Progenitor cell of endocrine pancreas (in vitro differentiated cells): ENCODE data around the gene IFITM2. TPM values are rescaled to one million over a fixed set of nuclear protein-coding genes. Genes with fewer than 3 reads are reported as not detected.

ENCODE experiments used
- DNase-seq: peaks from one replicate; pipeline ENCODE4 v3.0.0; 2021; ENCODE audit warnings: low spot score; ENCODE audit not compliant: unreplicated experiment
- H3K27ac Mint-ChIP-seq: 2 replicates; pipeline ENCODE4 v1.8.0; 2021; ENCODE audit warnings: mild to moderate bottlenecking, moderate library complexity, mixed read lengths
- H3K27me3 Mint-ChIP-seq: 2 replicates; pipeline ENCODE4 v1.8.0; 2021; ENCODE audit warnings: mixed read lengths
- H3K36me3 Mint-ChIP-seq: 2 replicates; pipeline ENCODE4 v1.8.0; 2022; ENCODE audit warnings: mixed read lengths; ENCODE audit not compliant: insufficient read depth
- H3K4me1 Mint-ChIP-seq: 2 replicates; pipeline ENCODE4 v1.8.0; 2021; ENCODE audit warnings: low read depth, mixed read lengths
- H3K4me3 Mint-ChIP-seq: 2 replicates; pipeline ENCODE4 v1.8.0; 2021; ENCODE audit warnings: low read depth, mild to moderate bottlenecking, moderate library complexity, mixed read lengths
- H3K9me3 Mint-ChIP-seq: 2 replicates; pipeline ENCODE4 v1.8.0; 2021; ENCODE audit warnings: low read depth, mixed read lengths
- total RNA-seq: library from RNA; stranded (reverse); gene quantifications from 2 replicates; pipeline ENCODE4 v1.2.1, GENCODE V29; 2021
- TF ChIP-seq, protein P1 (sequence below): fragments of 200-600 bp; sonication (generic); IDR thresholded peaks from one replicate; pipeline ENCODE4 v1.5.0; 2021; ENCODE audit warnings: antibody characterized with exemption, mild to moderate bottlenecking; ENCODE audit not compliant: unreplicated experiment

The IFITM2 gene
- total RNA-seq, 1 donor from 2014 or later = 33.2 TPM

DNA sequence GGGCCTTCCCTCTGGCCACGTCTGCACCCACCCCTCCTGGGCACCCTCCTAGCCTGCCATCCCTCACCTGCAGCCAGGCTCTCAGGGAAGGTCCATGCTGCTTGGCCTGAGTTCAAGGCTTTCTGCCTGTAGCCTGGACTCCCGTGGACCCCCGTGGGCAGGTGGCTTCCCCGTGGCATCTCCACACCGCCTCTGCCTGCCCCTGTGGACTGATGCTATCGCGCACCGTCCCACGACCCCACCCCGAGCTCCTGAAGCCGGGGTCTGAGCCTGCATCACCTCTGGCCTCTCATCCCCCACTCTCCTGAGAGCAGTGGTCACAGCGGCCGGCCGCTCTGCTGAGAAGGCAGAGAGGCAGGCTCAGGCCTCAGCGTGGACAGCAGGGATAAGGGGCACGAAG is 12.8 kb upstream of the IFITM2 start:
- no peak for DNase-seq
- H3K9me3 Mint-ChIP-seq = no peaks in the 10 kb centered on the region

DNA sequence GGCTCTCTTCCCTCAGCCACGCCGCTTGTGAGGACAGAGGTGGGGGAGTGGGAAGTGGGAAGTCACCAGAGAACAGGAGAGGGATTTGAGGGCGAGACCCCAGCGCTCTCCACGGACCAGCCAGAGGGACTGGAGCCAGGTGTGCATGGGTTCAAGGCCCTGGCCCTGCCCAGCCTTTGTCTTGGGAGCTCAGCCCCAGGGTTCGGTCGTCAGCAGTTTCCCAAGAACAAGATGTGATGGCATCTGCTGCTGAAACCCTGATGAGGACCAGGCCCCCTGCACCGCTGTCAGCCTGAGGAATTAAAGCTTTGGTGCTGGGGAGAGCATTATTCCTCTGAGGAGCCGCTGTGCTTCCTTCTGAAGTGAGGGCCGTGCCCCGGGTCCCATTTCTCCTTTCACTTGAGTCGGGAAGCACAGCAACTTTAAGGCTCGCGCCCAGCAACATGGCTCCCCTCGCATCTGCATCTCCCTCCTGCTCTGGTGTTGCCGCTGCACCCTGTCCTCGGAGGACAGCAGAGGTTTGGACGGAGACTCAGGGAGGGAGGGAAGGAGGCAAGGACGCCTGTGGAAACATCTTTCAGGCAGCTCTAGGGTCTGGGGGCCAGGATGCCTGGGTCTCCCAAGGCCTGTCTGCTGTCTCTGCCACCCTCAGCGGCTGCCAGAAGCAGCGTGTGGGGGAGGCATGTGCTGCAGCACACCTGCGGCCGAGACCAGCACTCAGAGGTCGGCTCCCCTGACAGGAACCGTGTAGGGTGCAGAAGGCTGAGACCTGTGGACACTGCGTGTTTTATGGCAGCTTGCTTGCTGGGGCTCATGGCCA is 12.1 kb upstream of the IFITM2 start:
- peaks cover 2% of the 10 kb centered on the region for H3K36me3 Mint-ChIP-seq
- TF ChIP-seq, protein P1, sequence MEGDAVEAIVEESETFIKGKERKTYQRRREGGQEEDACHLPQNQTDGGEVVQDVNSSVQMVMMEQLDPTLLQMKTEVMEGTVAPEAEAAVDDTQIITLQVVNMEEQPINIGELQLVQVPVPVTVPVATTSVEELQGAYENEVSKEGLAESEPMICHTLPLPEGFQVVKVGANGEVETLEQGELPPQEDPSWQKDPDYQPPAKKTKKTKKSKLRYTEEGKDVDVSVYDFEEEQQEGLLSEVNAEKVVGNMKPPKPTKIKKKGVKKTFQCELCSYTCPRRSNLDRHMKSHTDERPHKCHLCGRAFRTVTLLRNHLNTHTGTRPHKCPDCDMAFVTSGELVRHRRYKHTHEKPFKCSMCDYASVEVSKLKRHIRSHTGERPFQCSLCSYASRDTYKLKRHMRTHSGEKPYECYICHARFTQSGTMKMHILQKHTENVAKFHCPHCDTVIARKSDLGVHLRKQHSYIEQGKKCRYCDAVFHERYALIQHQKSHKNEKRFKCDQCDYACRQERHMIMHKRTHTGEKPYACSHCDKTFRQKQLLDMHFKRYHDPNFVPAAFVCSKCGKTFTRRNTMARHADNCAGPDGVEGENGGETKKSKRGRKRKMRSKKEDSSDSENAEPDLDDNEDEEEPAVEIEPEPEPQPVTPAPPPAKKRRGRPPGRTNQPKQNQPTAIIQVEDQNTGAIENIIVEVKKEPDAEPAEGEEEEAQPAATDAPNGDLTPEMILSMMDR = no peak
- DNase-seq = no peak
- peaks cover 7% of the 10 kb centered on the region for H3K27me3 Mint-ChIP-seq
- H3K4me1 Mint-ChIP-seq = peaks cover 7% of the 10 kb centered on the region
- H3K4me3 Mint-ChIP-seq = no peak overlapping the region
- H3K27ac Mint-ChIP-seq = no peak overlapping the region
- H3K9me3 Mint-ChIP-seq = no peaks in the 10 kb centered on the region

More for the DNA sequence above, 12.8 kb upstream of the IFITM2 start:
- Mint-ChIP-seq H3K4me3 (no peak overlapping the region), H3K27me3 (peaks cover 2% of the 10 kb centered on the region), H3K27ac (no peak overlapping the region), H3K4me1 (peaks cover 3% of the 10 kb centered on the region), H3K36me3 (peaks cover 2% of the 10 kb centered on the region)
- TF ChIP-seq, protein P1 = no peak

- Mint-ChIP-seq H3K27ac (no peak overlapping the region), H3K9me3 (no peaks in the 10 kb centered on the region), H3K4me1 (peaks cover 9% of the 10 kb centered on the region), H3K27me3 (peaks cover 13% of the 10 kb centered on the region), H3K4me3 (no peak overlapping the region), H3K36me3 (peaks cover 1% of the 10 kb centered on the region)
- DNase-seq = no peak
- TF ChIP-seq, protein P1 = no peak
These were observed 11.2 kb upstream of the IFITM2 start for GRCh38 chr11:296171-297050.

- Mint-ChIP-seq H3K27ac (no peak overlapping the region), H3K4me1 (peaks cover 9% of the 10 kb centered on the region), H3K4me3 (no peak overlapping the region), H3K27me3 (peaks cover 13% of the 10 kb centered on the region), H3K36me3 (no peaks in the 10 kb centered on the region), H3K9me3 (no peaks in the 10 kb centered on the region)
- DNase-seq = no peak
- TF ChIP-seq, protein P1 = no peak
These were observed 10.5 kb upstream of the IFITM2 start for GRCh38 chr11:297051-297585.
